HepG2 (cell line): Measurements from ENCODE around the gene MXI1.

Source experiments
- BRCA1 ChIP-seq: sonication (generic); formaldehyde crosslinking; IDR thresholded peaks from 2 replicates; pipeline ENCODE4 v1.4.0; 2020; ENCODE audit warnings: missing genetic modification reagents
- ELF3 ChIP-seq: IDR thresholded peaks from 2 replicates; pipeline ENCODE4 v1.6.1; 2016; ENCODE audit warnings: missing genetic modification reagents, missing compliant biosample characterization
- EZH2 ChIP-seq: conservative IDR thresholded peaks from 2 replicates; pipeline ENCODE4 v1.6.1; 2012; ENCODE audit warnings: mild to moderate bottlenecking, low read depth, low read length, moderate library complexity
- NFIC ChIP-seq: IDR thresholded peaks from 2 replicates; pipeline ENCODE4 v1.6.1; 2012; ENCODE audit warnings: mild to moderate bottlenecking, low read length, inconsistent platforms
- NR2C2 ChIP-seq: sonication (generic); formaldehyde crosslinking; IDR thresholded peaks from 2 replicates; pipeline ENCODE4 v1.4.0; 2020; ENCODE audit warnings: missing genetic modification reagents, mild to moderate bottlenecking, moderate library complexity, borderline replicate concordance
- POLR2AphosphoS5 ChIP-seq: IDR thresholded peaks from 2 replicates; pipeline ENCODE4 v1.6.1; 2012; ENCODE audit warnings: low read depth, low read length
- TCF7L2 ChIP-seq: IDR thresholded peaks from 2 replicates; pipeline ENCODE4 v1.6.1; 2011; ENCODE audit warnings: mild to moderate bottlenecking, low read depth, low read length, moderate library complexity
- TF ChIP-seq, protein P1 (sequence below): sonication (generic); formaldehyde crosslinking; IDR thresholded peaks from 2 replicates; pipeline ENCODE4 v1.8.1; 2023; ENCODE audit warnings: mild to moderate bottlenecking, missing genetic modification reagents, borderline replicate concordance
- TF ChIP-seq, protein P2 (sequence below): sonication (generic); formaldehyde crosslinking; IDR thresholded peaks from 2 replicates; pipeline ENCODE4 v1.5.0; 2020; ENCODE audit warnings: mild to moderate bottlenecking, missing genetic modification reagents, moderate library complexity
- TF ChIP-seq, protein P3 (sequence below): IDR thresholded peaks from 2 replicates; pipeline ENCODE4 v1.6.1; 2012; ENCODE audit warnings: inconsistent platforms
- TF ChIP-seq, protein P4 (sequence below), 2 experiments: IDR thresholded peaks; 2 replicates each; pipeline ENCODE4 v1.6.1; 2011 to 2012; ENCODE audit warnings: low read length in 2 of 2, borderline replicate concordance in 1 of 2, low read depth in 1 of 2, mild to moderate bottlenecking in 1 of 2, moderate library complexity in 1 of 2

DNA sequence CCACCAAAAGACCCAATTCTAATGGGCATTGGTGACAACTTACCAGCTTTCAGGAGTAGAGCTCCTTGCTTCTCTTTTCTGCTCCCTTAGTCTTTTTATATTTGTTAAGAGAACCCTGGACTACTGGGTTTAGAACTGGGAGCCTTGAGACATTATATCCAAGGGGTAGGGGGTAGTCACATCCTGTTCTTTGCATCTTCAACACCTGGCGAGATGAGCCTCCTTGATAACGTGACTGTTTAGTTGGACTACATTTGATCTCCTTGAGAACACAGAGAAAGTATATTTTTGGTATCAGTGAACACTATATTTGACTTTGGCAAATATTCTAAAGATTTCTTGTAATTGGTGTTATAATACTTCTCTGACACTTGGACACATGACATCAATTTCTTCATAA is 106.3 kb downstream of the MXI1 start:
- TF ChIP-seq BRCA1 = no peak
- no peak for TF ChIP-seq NFIC
- no peak for TF ChIP-seq POLR2AphosphoS5
- TF ChIP-seq, protein P1, sequence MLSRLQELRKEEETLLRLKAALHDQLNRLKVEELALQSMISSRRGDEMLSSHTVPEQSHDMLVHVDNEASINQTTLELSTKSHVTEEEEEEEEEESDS (CRISPR knock-in tag) = no peak
- TF ChIP-seq, protein P2, sequence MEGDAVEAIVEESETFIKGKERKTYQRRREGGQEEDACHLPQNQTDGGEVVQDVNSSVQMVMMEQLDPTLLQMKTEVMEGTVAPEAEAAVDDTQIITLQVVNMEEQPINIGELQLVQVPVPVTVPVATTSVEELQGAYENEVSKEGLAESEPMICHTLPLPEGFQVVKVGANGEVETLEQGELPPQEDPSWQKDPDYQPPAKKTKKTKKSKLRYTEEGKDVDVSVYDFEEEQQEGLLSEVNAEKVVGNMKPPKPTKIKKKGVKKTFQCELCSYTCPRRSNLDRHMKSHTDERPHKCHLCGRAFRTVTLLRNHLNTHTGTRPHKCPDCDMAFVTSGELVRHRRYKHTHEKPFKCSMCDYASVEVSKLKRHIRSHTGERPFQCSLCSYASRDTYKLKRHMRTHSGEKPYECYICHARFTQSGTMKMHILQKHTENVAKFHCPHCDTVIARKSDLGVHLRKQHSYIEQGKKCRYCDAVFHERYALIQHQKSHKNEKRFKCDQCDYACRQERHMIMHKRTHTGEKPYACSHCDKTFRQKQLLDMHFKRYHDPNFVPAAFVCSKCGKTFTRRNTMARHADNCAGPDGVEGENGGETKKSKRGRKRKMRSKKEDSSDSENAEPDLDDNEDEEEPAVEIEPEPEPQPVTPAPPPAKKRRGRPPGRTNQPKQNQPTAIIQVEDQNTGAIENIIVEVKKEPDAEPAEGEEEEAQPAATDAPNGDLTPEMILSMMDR (CRISPR knock-in tag) = no peak
- TF ChIP-seq EZH2 = no peak
- no peak for TF ChIP-seq ELF3
- TF ChIP-seq, protein P3, sequence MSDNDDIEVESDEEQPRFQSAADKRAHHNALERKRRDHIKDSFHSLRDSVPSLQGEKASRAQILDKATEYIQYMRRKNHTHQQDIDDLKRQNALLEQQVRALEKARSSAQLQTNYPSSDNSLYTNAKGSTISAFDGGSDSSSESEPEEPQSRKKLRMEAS = no peak
- no peak for TF ChIP-seq NR2C2 (CRISPR knock-in tag)
- TF ChIP-seq TCF7L2 = no peak
- TF ChIP-seq, protein P4, sequence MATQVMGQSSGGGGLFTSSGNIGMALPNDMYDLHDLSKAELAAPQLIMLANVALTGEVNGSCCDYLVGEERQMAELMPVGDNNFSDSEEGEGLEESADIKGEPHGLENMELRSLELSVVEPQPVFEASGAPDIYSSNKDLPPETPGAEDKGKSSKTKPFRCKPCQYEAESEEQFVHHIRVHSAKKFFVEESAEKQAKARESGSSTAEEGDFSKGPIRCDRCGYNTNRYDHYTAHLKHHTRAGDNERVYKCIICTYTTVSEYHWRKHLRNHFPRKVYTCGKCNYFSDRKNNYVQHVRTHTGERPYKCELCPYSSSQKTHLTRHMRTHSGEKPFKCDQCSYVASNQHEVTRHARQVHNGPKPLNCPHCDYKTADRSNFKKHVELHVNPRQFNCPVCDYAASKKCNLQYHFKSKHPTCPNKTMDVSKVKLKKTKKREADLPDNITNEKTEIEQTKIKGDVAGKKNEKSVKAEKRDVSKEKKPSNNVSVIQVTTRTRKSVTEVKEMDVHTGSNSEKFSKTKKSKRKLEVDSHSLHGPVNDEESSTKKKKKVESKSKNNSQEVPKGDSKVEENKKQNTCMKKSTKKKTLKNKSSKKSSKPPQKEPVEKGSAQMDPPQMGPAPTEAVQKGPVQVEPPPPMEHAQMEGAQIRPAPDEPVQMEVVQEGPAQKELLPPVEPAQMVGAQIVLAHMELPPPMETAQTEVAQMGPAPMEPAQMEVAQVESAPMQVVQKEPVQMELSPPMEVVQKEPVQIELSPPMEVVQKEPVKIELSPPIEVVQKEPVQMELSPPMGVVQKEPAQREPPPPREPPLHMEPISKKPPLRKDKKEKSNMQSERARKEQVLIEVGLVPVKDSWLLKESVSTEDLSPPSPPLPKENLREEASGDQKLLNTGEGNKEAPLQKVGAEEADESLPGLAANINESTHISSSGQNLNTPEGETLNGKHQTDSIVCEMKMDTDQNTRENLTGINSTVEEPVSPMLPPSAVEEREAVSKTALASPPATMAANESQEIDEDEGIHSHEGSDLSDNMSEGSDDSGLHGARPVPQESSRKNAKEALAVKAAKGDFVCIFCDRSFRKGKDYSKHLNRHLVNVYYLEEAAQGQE (IDR thresholded peaks at IDR 0.05; ENCODE audit: borderline replicate concordance in 1 of 2, low read depth in 1 of 2, low read length in 2 of 2) = no peak
